Renal cortical epithelial cell (primary cell): Measurements from ENCODE around the gene SCAPER. TPM values are rescaled to one million over a fixed set of nuclear protein-coding genes. Genes with fewer than 3 reads are reported as not detected.
"Not testable (repeated sequence)": the region's sequence is repeated elsewhere in the genome, so short reads cannot be mapped to it uniquely, and the experiment has no call there.

Experiments used
- DNase-seq: peaks from one replicate; pipeline ENCODE4 v3.0.0-alpha.2; 2011; ENCODE audit warnings: low read depth
- total RNA-seq: library from RNA; depleted of rRNA; stranded (reverse); fragments of >200 nt; gene quantifications from 2 replicates; pipeline ENCODE4 v1.2.3, GENCODE V29; 2014

The SCAPER gene
- total RNA-seq, 1 donor from 2014 or later = 11.7 TPM

DNA sequence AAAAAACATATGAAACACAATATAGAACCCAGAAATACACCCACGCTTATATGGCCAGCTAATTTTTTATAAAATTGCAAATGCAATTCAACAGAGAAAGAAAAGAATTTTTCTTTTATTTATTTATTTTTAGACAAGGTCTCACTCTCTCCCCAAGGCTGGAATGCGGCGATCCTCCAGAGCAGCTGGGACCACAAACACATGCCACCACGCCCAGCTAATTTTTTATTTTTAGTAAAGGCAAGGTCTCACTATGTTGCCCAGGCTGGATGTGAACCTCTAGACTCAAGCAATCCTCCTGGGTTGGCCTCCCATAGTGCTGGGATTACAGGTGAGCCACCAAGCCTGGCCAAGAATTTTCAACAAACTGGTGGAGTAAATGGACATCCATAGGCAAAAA, 117.9 kb downstream of the SCAPER start:
- no peak for DNase-seq

DNA sequence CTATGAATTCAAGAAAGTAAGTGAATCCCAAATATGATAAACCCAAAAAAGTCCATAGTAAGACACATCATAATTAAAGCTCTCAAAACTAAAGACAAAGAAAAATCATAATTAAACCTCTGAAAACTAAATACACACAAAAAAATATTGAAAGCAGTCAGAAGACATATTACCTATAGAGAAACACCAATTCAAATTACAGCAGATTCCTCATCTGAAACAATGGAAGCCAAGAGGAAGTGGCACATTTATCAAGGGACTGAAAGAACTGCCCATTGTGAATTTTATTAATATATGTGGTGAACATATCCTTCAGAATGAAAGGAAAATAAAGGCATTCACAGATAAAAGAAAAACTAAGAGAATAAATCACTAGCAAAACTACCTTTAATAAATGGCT, 128.2 kb downstream of the SCAPER start:
- no peak for DNase-seq

DNA sequence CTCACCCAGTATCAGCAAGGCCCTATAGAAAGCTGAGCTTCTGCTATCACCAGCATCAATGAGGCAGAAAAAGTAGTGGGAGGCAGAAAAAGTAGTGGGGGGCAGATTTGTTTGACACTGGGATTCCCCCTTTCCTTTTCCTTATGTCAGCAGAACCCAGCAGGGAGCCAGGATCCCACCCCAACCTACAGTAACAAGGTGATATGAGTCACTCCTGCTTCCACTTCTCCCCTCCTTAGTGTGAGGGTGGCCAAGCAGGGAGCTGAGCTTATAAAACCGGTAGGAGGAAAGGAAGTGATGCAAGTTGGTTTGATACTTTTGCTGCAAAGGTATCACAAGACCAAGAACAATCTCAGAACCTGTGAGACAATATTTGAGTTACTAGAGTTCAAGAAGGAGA, 128.7 kb downstream of the SCAPER start:
- DNase-seq = no peak

DNA sequence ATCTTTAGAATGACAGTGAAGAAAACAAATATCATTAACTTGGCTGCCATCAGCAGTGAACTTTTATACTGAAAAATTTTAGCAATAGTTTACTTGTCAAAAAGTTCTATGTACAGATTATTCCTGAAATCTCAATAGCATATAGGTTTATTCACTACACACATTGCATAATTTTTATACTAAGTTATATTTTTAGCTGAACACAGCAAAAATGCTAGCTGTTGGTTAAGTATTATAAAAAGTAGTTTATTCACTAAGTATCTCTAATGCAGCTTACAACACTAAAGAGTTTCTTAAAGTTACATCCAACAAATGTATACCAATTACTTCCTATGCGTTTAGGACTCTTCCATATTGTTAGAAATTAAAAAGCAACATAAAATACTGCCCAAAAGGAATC, 131.9 kb downstream of the SCAPER start:
- DNase-seq = no peak

DNA sequence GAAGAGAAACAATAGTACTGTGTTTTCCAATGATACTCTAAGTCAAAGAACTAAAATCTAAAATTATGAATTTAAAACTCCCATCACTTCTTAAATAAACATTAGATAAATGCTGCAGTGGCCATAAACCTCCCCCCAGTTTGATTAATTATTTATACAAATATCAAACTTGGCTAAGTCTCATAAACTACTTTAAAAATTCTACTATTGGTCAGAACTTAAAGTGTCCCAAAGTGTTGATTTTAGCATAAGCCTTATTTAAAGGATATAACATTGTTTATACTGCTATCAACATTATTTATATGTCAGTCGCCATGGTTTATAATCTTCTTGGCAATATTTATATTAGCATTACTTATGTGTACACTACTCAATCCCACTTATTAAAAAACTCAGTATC, 132.4 kb downstream of the SCAPER start:
- no peak for DNase-seq

DNA sequence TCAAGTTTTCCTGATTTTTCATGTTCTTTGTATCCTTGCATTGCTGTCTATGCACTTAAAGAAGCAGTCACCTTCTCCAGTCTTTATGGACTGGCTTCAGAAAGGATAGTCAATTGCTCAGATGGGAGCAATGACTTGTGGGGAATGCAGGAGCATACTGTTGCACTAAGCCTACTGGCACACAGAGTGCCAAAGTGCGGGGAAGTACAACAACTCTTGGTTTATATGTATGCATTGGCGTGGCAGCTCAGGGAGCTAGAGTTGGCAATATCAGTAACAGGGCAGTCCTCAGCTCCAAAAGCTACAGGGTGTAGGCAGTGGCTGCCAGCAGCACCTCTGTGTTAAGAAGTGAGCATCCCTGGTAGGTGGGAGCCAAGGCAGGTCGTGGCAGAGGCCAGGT, 141.1 kb downstream of the SCAPER start:
- DNase-seq = no peak

DNA sequence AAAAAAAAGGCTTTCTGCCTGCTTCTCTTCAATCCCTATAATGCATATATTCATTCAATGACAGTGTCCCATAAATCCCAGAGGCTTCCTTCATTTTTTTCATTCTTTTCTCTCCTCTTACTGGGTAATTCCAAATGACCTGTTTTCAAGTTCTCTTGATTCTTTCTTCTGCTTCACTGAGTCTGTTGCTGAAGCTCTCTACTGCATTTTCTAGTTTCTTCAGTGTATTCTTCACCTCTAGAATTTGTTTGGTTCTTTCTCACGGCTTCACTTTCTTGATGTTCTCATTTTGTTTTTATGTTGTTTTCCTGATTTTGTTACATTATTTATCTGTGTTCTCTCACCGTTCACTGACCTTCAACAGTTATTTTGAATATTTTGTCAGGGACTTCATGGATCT, 141.6 kb downstream of the SCAPER start:
- no peak for DNase-seq

DNA sequence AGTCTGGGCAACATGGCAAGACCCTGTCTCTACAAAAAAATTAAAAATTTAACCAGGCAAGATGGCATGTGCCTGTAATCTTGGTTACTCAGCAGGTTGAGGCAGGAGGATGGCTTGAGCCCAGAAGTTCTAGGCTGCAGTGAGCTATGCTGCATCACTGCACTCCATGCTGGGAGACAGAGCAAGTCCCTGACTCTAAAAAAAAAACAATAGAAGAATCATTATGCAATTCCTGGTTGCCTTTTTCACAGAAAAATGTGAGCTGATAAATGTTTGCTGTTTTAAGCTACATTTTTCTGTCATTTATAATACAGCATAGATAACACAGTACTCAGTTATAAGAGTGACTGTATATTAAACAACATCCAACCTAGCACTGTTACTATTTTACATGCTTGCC, 148.8 kb downstream of the SCAPER start:
- no peak for DNase-seq

DNA sequence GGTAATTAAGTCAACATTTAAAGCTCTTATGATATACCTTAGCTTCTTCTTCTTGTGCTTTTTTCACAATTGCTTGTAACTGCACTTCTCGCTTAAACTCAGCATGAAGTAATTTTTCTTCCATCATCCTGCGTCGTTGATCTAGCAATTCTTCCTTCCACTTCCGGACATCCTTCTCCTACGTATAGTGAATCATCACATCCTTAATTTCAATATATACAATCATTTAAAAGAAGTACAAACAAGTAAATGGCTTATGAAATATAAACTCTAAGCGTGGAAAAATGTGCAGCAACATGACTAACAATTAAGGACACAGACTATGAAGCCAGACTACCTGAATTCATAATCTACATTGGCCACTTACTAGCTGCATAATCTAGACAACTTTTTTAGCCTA, 151.4 kb downstream of the SCAPER start:
- no peak for DNase-seq

DNA sequence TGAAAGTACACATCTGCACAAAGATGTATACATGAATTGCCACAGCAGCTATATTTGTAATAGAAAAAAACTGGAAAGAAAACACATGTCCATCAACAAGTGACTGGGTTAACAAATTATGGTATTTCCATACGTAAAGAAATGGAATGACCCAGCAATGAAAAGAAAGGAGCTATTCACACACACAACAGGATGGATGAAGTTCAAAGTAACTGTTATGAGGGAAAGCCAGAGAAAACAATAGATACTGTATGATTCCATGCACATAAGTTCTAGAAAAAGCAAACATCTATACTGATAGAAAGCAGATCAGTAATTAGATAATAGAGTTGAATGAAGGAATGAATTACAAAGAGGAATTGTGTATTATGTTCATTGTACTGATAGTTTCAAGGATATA, 152.0 kb downstream of the SCAPER start:
- DNase-seq = no peak

DNA sequence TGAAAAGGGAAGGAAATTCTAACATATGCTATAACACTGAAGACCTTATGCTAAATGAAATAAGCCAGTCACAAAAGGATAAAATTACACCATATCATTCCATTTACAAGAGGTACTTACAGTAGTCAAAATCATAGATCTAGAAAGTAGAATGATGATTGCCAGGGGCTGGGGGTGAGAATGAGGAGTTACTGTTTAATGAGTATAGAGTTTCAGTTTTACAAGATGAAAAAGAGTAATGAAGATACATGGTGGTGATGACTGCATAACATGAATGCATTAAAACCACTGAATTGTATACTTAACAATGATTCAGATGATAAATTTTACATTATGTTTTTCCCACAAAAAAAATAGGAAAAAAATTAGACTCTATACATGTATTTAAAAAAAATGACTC, 152.6 kb downstream of the SCAPER start:
- no peak for DNase-seq

DNA sequence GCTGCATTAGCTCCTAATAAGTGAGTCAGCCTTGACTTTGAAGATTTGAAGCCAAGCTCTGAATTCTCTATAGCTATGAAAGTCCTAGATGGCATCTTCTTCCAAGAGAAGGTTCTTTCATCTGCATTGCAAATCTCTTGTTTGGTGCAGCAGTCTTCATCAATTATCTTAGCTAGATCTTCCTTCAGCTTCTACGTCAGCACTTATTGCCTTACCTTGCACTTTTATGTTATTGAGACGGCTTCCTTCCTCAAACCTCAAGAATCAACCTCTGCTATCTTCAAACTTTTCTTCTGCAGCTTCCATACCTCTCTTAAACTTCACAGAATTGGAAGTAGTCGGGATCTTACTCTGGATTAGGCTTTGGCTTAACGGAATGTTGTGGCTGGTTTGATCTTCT, 167.6 kb downstream of the SCAPER start:
- DNase-seq = no peak

DNA sequence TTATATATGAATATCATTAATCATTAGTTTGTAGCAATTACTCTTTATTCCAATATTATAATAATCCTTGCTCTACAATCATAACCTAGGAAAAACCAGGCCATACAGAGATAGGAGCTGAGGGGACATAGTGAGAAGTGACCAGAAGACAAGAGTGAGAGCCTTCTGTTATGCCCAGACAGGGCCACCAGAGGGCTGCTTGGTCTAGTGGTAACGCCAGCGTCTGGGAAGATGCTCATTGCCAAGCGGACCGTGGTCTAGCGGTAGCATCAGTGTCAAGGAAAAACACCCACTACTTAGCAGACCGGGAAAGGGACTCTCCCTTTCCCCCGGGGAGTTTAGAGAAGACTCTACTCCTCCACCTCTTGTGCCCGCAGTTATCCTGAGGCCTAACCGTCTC, 172.8 kb downstream of the SCAPER start:
- not testable (repeated sequence) for DNase-seq

DNA sequence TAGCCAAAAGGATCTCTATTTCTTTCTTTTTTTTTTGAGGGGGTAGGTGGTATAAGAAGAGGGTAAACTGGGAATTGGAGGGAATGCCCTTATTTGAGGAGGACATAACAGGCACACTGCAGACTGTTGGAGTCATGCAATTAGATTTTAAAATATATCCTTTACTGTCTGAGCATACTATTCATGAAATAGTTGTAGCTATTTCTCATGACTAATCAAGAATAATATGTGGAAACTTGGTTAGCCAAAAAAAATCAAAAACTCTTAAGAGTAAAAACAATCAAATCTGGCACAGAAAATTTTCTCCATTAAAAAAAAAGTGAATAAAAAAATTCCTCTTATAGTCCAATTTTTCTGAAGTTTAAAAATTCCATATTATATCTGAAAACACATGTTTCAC, 174.9 kb downstream of the SCAPER start:
- no peak for DNase-seq

DNA sequence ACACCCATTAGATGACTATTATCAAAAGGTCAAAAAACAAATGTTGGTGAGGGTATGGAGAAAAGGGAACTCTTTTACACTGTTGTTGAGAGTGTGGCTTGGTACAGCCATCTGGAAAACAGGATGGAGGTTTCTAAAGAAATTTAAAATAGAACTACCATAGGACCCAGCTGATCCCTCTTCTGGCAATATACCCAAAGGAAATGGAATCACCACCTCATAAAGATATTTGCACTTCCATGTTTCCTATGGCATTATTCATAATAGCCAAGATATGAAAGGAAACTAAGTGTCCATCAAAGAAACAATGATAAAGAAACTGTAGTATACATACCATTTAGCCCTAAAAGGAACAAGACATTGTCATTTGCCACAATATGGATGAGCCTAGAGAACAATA, 186.3 kb downstream of the SCAPER start:
- DNase-seq = no peak

DNA sequence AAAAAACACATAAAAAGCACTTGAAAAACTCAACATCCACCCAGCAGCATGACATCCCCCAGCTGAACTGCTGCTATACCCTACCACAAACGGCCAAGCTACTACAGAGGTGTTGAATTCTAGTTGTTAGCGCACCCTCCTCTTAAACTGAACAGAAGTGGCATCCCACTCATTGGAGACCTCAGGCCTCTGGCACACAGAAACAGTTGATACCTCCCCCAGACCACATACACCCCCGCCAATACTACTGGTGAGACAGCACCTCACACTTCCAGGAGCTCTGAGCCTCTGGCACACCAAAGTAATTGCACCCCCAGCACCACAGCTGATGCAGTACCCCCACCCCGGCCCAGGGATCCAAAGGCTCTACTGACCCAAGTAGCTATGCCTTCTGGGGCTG, 190.2 kb downstream of the SCAPER start:
- DNase-seq = no peak

DNA sequence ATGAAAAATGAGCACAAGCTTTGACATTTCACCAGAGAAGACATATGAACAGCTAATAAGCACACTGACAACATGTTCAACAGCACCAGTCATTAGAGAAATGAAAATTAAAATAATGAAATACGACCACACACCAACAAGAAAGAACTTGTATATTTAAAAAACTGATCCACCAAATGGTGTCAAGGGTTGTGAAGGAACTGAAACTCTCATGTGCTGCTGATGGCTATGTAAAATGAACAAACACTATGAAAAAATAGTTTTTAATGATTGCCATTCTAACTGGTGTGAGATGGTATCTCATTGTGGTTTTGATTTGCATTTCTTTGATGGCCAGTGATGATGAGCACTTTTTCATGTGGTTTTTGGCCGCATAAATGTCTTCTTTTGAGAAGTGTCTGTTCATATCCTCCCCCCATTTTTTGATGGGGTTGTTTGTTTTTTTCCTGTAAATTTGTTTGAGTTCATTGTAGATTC, 193.8 kb downstream of the SCAPER start:
- no peak for DNase-seq

DNA sequence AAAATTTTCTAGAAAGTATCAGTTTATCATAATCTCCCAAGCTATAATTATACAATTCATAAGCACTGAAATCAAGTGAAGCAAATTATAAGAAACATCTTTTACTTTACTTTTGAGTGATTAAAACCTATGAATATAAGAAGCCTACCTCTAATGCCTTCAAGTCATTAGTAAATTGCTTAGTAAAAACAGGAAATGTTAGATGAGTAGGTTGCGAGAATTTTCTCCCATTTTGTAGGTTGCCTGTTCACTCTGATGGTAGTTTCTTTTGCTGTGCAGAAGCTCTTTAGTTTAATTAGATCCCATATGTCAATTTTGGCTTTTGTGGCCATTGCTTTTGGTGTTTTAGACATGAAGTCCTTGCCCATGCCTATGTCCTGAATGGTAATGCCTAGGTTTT, 201.1 kb downstream of the SCAPER start:
- not testable (repeated sequence) for DNase-seq

DNA sequence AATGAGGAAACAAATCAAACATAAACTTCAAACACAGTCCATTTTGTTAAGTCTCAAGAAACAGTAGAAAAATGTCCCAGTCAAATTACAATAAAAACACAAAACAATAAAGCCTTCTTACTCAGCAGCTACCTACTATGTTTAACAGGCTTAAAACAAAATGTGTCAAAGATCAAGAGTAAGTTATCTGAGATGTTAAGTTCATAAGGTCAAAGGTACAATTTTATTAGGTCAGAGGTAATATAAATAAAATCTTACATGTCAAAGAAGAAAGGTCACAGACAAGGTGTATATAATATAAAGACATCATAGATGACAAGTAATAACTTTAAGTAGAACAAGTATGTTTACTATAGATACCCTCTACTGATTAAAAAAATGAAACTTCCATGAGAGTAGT, 208.3 kb downstream of the SCAPER start:
- DNase-seq = no peak

DNA sequence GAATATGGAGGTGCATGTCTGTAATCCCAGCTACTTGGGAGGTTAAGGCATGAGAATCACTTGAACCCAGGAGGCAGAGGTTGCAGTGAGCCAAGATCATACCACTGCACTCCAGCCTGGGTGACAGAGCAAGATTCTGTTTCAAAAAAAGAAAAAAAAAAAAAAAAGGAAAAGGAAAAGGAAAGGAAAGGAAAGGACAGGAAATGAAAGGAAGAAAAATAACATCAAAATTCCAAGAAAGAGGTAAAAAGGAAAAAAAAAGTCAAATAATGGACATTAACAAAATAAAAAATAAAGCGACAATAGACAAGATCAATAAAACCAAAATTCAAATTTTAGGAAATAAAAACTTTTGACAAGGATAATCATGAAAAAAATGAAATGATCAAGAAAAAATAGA, 212.6 kb downstream of the SCAPER start:
- not testable (repeated sequence) for DNase-seq

DNA sequence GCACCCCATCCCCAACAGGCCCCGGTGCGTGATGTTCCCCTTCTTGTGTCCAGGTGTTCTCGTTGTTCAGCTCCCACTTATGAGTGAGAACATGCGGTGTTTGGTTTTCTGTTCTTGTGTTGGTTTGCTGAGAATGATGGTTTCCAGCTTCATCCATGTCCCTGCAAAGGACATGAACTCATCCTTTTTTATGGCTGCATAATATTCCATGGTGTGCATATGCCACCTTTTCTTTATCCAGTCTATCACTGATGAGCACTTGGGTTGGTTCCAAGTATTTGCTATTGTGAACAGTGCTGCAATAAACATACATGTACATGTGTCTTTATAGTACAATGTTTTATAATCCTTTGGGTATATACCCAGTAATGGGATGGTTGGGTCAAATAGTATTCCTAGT, 217.5 kb downstream of the SCAPER start:
- not testable (repeated sequence) for DNase-seq

DNA sequence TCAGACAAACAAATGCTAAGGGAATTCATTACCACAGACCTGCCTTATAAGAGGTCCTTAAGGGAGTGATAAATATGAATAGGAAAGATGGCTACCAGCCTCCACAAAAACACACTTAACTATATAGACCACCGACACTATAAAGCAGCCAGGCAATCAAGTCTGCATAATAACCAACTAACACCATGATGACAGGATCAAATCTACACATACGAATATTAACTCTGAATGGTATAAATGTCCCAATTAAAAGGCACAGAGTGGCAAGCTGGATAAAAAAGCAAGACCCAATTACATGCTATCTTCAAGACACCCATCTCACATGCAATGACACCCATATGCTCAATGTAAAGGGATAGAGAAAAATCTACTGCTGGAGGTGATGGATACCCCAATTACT, 221.1 kb downstream of the SCAPER start:
- DNase-seq = no peak

DNA sequence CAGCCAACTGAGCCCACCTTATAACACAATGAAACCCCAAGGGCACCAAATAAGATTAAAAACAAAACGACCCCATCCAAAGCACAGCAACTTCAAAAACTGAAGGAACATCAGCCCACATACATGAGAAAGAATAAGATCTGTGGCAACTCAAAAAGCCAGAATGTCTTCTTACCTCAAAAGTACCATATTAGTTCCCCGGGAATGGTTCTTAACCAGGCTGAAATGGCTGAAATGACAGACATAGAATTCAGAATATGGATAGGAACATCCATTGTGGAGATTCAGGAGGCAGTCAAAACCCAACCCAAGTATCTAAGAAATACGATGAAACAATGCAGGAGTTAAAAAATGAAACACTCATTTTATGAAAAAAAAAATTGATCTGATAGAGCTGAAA, 222.3 kb downstream of the SCAPER start:
- no peak for DNase-seq

DNA sequence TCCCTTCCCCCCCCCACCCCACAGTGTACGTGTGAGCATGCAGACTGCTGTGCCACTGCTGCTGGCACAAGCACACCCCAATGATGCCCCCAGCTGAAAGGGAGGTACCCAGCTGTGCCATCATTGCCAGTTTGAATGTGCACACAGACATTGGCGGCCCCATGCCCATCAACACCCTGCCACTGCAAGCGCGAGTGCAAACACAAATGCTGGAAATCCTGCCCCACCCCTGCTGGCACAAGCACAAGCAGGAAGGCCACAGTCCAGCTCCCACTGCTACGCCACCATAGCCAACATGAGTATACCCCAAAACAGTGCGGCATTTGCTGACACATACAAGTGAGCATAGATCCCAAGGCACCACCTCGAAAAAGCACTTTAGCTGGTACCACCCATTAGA, 222.9 kb downstream of the SCAPER start:
- no peak for DNase-seq

DNA sequence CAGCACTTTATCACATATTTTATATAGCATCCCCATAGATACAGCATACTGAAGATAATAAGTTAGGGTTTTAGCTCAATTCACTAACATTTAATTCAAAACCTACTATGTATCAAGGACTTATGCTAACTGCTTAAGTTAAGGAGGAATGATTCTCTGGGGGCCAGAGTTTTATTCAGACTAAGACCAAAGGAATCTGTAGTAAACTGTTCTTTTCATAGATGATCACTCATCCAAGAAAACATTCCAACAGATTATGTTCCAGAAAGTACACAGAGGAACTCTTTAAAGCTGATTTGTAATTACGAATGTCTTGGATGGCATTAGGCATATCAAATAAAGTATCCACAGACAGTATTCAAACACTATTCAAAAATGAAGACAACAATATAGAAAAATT, 226.4 kb downstream of the SCAPER start:
- DNase-seq = peak; percentile 73
